Neural progenitor cell (in vitro differentiated cells): Measurements from ENCODE around the gene CHRNA4. TPM values are rescaled to one million over a fixed set of nuclear protein-coding genes. Genes with fewer than 3 reads are reported as not detected.

Experiments used
- DNase-seq: peaks from one replicate; pipeline ENCODE4 v3.0.0-alpha.2; 2016; ENCODE audit warnings: low spot score
- H2AFZ ChIP-seq: fragments of 200-600 bp; sonication (generic); replicated peaks from 2 replicates; pipeline ENCODE4 v1.6.1; 2016; ENCODE audit warnings: antibody characterized with exemption
- H3F3A ChIP-seq: fragments of 200-600 bp; sonication (generic); 2 replicates; pipeline ENCODE4 v1.6.1; 2016; ENCODE audit warnings: antibody characterized with exemption, low read depth
- H3K27ac ChIP-seq: fragments of 200-600 bp; sonication (generic); 2 replicates; pipeline ENCODE4 v1.5.1; 2016; ENCODE audit warnings: mild to moderate bottlenecking
- H3K27me3 ChIP-seq: fragments of 200-600 bp; sonication (generic); 2 replicates; pipeline ENCODE4 v1.6.1; 2016; ENCODE audit warnings: mild to moderate bottlenecking, moderate library complexity
- H3K36me3 ChIP-seq: fragments of 200-600 bp; sonication (generic); 2 replicates; pipeline ENCODE4 v1.5.1; 2016
- H3K4me1 ChIP-seq: fragments of 200-600 bp; sonication (generic); 2 replicates; pipeline ENCODE4 v1.6.1; 2016; ENCODE audit warnings: mixed run types
- H3K4me2 ChIP-seq: fragments of 200-600 bp; sonication (generic); 2 replicates; pipeline ENCODE4 v1.6.1; 2016
- H3K4me3 ChIP-seq: fragments of 200-600 bp; sonication (generic); 2 replicates; pipeline ENCODE4 v1.5.1; 2016
- H3K79me2 ChIP-seq: fragments of 200-600 bp; sonication (generic); 2 replicates; pipeline ENCODE4 v1.6.1; 2016; ENCODE audit warnings: low read depth
- H3K9ac ChIP-seq: fragments of 200-600 bp; sonication (generic); 2 replicates; pipeline ENCODE4 v1.6.1; 2016
- H3K9me3 ChIP-seq: fragments of 200-600 bp; sonication (generic); 2 replicates; pipeline ENCODE4 v1.5.1; 2016; ENCODE audit warnings: low read depth
- H4K20me1 ChIP-seq: fragments of 200-600 bp; sonication (generic); 2 replicates; pipeline ENCODE4 v1.6.1; 2016; ENCODE audit warnings: low read depth
- H3K27ac Mint-ChIP-seq: 3 replicates; pipeline ENCODE4 v1.8.0; 2021; ENCODE audit warnings: mixed read lengths
- H3K27me3 Mint-ChIP-seq: 2 replicates; pipeline ENCODE4 v1.8.0; 2022; ENCODE audit warnings: low read depth, mild to moderate bottlenecking, inconsistent platforms, moderate library complexity, mixed read lengths; ENCODE audit not compliant: insufficient read depth
- H3K36me3 Mint-ChIP-seq: 3 replicates; pipeline ENCODE4 v1.8.0; 2021; ENCODE audit warnings: mixed read lengths
- H3K4me1 Mint-ChIP-seq: 3 replicates; pipeline ENCODE4 v1.8.0; 2021; ENCODE audit warnings: mixed read lengths
- H3K4me3 Mint-ChIP-seq: 3 replicates; pipeline ENCODE4 v1.8.0; 2021; ENCODE audit warnings: mild to moderate bottlenecking, moderate library complexity, mixed read lengths
- H3K9me3 Mint-ChIP-seq: 3 replicates; pipeline ENCODE4 v1.8.0; 2020; ENCODE audit warnings: mixed read lengths
- EZH2 ChIP-seq: fragments of 200-600 bp; sonication (generic); IDR thresholded peaks from 2 replicates; pipeline ENCODE4 v1.6.1; 2017; ENCODE audit warnings: antibody characterized with exemption, mild to moderate bottlenecking, moderate library complexity
- EZH2phosphoT487 ChIP-seq: fragments of 200-600 bp; sonication (generic); IDR thresholded peaks from 2 replicates; pipeline ENCODE4 v1.6.1; 2017; ENCODE audit warnings: antibody characterized with exemption
- total RNA-seq: library from RNA; depleted of rRNA; stranded (reverse); fragments of >200 nt; gene quantifications from 2 replicates; pipeline ENCODE4 v1.2.3, GENCODE V29; 2015; ENCODE audit warnings: low replicate concordance
- TF ChIP-seq, protein P1 (sequence below): fragments of 200-600 bp; sonication (generic); IDR thresholded peaks from 2 replicates; pipeline ENCODE4 v1.5.1; 2017; ENCODE audit warnings: antibody characterized with exemption, mild to moderate bottlenecking

The CHRNA4 gene
- total RNA-seq, 1 donor from 2014 or later = not detected

DNA sequence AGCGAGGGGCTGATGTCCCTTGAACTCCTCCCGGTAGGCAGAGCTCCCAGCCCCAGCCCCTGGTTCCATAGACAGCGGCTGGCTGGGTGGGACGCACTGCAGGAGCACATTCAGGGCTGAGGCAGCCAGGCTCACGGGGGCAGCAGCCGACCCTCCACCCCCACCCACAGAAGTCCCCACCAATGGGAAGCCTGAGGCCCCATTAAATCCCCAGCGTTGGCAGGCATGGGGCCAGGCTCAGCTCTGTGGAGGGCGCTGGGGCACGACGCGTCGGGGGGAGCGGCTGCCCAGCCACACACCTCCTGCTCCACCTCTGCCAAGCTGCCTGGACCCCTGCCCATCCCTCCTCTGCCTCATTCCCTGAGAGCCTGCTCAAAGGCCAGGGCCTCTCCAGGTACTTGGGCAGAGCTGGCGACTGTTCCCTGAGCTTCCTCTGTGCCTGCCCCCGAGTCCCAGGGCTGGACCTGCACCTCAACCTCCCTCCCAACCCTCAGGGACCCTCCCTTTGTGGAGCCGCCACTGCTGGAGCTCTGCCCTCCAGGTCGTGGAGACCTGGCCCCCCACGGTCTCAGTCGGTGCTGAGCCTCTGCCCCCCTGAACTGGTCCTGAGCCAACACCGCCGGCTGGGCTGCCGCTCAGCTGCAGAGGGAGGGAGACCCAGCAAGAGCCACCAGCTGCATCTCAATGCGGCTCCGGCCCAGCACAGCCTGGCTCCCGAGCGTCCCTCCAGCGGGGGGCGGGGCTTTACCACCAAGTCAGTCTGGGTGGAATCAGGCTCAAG, 9.1 kb downstream of the CHRNA4 start:
- Histone ChIP-seq H3K36me3 (no peaks in the 10 kb centered on the region), H3F3A (peaks cover 10% of the 10 kb centered on the region), H4K20me1 (no peaks in the 10 kb centered on the region), H3K4me1 (peaks cover 9% of the 10 kb centered on the region), H3K4me2 (peak overlapping the region; percentile 13), H3K9ac (no peak overlapping the region), H2AFZ (no peak overlapping the region), H3K4me3 (no peak overlapping the region), H3K79me2 (no peaks in the 10 kb centered on the region), H3K27ac (no peak overlapping the region), H3K9me3 (no peaks in the 10 kb centered on the region), H3K27me3 (no peaks in the 10 kb centered on the region)
- DNase-seq = peak; percentile 77
- Mint-ChIP-seq H3K36me3 (no peaks in the 10 kb centered on the region), H3K4me3 (peak overlapping the region; percentile 37), H3K27me3 (peaks cover 9% of the 10 kb centered on the region), H3K4me1 (peaks cover 14% of the 10 kb centered on the region), H3K9me3 (peaks cover 5% of the 10 kb centered on the region), H3K27ac (no peak overlapping the region)
- no peak for TF ChIP-seq EZH2phosphoT487

DNA sequence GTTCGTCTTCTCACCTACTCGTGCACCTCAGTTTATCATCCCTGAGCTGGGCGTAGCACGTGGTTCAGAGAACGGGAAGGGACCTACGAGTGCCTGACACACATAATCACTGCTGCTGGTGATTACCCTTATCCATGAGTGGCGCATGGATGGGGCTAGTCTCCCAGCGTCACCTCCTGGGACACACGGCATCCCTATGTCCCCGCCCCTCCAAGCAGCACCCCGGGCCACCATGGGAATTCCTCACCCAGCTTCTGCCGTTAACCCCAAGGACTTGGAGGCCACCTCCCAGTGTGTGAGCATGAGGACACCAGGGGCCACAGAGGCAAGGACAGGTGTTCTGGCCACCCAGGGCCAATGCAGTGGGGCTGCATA, 9.8 kb downstream of the CHRNA4 start:
- H3K4me2 ChIP-seq = no peak overlapping the region
- no peaks in the 10 kb centered on the region for H3K27me3 ChIP-seq
- TF ChIP-seq, protein P1, sequence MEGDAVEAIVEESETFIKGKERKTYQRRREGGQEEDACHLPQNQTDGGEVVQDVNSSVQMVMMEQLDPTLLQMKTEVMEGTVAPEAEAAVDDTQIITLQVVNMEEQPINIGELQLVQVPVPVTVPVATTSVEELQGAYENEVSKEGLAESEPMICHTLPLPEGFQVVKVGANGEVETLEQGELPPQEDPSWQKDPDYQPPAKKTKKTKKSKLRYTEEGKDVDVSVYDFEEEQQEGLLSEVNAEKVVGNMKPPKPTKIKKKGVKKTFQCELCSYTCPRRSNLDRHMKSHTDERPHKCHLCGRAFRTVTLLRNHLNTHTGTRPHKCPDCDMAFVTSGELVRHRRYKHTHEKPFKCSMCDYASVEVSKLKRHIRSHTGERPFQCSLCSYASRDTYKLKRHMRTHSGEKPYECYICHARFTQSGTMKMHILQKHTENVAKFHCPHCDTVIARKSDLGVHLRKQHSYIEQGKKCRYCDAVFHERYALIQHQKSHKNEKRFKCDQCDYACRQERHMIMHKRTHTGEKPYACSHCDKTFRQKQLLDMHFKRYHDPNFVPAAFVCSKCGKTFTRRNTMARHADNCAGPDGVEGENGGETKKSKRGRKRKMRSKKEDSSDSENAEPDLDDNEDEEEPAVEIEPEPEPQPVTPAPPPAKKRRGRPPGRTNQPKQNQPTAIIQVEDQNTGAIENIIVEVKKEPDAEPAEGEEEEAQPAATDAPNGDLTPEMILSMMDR = no peak
- no peak for TF ChIP-seq EZH2phosphoT487
- TF ChIP-seq EZH2 = no peak
- Mint-ChIP-seq H3K27ac (no peak overlapping the region), H3K36me3 (no peaks in the 10 kb centered on the region), H3K27me3 (peaks cover 9% of the 10 kb centered on the region), H3K4me3 (no peak overlapping the region), H3K9me3 (peaks cover 5% of the 10 kb centered on the region), H3K4me1 (peaks cover 14% of the 10 kb centered on the region)
- H3K4me1 ChIP-seq = peaks cover 9% of the 10 kb centered on the region
- no peak overlapping the region for H3K27ac ChIP-seq
- no peak overlapping the region for H2AFZ ChIP-seq
- H4K20me1 ChIP-seq = no peaks in the 10 kb centered on the region
- no peaks in the 10 kb centered on the region for H3K79me2 ChIP-seq
- H3K36me3 ChIP-seq = no peaks in the 10 kb centered on the region
- H3K9me3 ChIP-seq = no peaks in the 10 kb centered on the region
- no peak for DNase-seq
- H3F3A ChIP-seq = peaks cover 10% of the 10 kb centered on the region
- H3K9ac ChIP-seq = no peak overlapping the region
- no peak overlapping the region for H3K4me3 ChIP-seq

DNA sequence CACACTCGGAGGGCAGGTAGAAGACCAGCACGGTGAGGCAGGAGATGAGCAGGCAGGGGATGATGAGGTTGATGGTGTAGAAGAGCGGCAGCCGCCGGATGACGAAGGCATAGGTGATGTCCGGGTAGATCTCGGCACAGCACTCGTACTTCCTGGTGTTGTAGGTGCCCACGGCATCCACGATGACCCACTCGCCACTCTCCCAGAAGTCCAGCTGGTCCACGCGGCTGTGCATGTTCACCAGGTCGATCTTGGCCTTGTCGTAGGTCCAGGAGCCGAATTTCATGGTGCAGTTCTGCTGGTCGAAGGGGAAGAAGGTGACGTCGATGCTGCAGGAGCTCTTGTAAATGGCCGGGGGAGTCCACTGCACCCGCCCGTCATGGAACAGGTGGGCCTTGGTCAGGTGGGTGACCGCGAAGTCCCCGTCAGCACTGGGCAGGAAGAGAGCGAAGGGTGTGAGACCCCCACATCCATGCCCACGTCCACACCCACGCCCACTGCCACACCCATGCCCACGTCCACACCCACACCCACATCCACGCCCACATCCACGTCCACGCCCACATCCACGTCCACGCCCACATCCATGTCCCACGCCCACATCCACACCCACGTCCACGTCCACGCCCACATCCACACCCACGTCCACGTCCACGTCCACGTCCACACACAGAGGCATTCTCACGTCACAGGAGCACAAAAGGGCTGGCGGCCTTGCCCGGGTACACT, 10.4 kb downstream of the CHRNA4 start:
- H3K27ac ChIP-seq = no peak overlapping the region
- TF ChIP-seq EZH2phosphoT487 (no peak), EZH2 (no peak)
- TF ChIP-seq, protein P1 = no peak
- H3K4me2 ChIP-seq = no peak overlapping the region
- H3F3A ChIP-seq = peaks cover 10% of the 10 kb centered on the region
- H3K9ac ChIP-seq = no peak overlapping the region
- DNase-seq = no peak
- peaks cover 17% of the 10 kb centered on the region for H3K4me1 Mint-ChIP-seq
- peaks cover 9% of the 10 kb centered on the region for H3K27me3 Mint-ChIP-seq
- peaks cover 5% of the 10 kb centered on the region for H3K9me3 Mint-ChIP-seq
- no peaks in the 10 kb centered on the region for H3K27me3 ChIP-seq
- H3K36me3 Mint-ChIP-seq = no peaks in the 10 kb centered on the region
- peak overlapping the region; percentile 55 for H3K4me3 Mint-ChIP-seq
- no peaks in the 10 kb centered on the region for H3K9me3 ChIP-seq
- H3K4me3 ChIP-seq = no peak overlapping the region
- H4K20me1 ChIP-seq = no peaks in the 10 kb centered on the region
- H3K27ac Mint-ChIP-seq = no peak overlapping the region
- H2AFZ ChIP-seq = no peak overlapping the region
- no peaks in the 10 kb centered on the region for H3K36me3 ChIP-seq
- peaks cover 9% of the 10 kb centered on the region for H3K4me1 ChIP-seq
- H3K79me2 ChIP-seq = no peaks in the 10 kb centered on the region

DNA sequence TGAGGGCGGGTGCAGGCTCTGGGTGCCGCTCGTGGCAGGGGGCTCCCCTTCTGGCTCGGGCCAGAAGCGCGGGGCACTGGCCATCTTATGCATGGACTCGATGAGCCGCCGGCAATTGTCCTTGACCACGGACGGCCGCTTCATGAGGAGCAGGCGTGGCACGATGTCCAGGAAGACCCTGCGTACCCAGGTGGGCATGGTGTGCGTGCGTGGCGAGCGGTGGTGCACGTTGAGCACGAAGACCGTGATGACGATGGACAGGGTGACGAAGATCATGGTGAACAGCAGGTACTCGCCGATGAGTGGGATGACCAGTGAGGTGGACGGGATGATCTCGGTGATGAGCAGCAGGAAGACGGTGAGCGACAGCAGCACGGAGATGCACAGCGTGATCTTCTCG, 11.0 kb downstream of the CHRNA4 start:
- Histone ChIP-seq H3K9ac (no peak overlapping the region), H3K36me3 (no peaks in the 10 kb centered on the region), H3F3A (peaks cover 10% of the 10 kb centered on the region), H3K27ac (no peak overlapping the region), H3K27me3 (no peaks in the 10 kb centered on the region), H2AFZ (no peak overlapping the region), H3K4me2 (no peak overlapping the region), H3K9me3 (no peaks in the 10 kb centered on the region), H3K4me3 (no peak overlapping the region), H3K79me2 (no peaks in the 10 kb centered on the region), H3K4me1 (peaks cover 9% of the 10 kb centered on the region), H4K20me1 (no peaks in the 10 kb centered on the region)
- H3K36me3 Mint-ChIP-seq = no peaks in the 10 kb centered on the region
- peak overlapping the region; percentile 55 for H3K4me3 Mint-ChIP-seq
- no peak overlapping the region for H3K27ac Mint-ChIP-seq
- H3K27me3 Mint-ChIP-seq = peaks cover 9% of the 10 kb centered on the region
- no peak for DNase-seq
- peaks cover 17% of the 10 kb centered on the region for H3K4me1 Mint-ChIP-seq
- TF ChIP-seq EZH2 (no peak), EZH2phosphoT487 (no peak)
- TF ChIP-seq, protein P1 = no peak
- peaks cover 5% of the 10 kb centered on the region for H3K9me3 Mint-ChIP-seq
